ENCODE measurements around the gene DRAXIN.

- TF ChIP-seq, protein P1, sequence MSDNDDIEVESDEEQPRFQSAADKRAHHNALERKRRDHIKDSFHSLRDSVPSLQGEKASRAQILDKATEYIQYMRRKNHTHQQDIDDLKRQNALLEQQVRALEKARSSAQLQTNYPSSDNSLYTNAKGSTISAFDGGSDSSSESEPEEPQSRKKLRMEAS (IDR thresholded peaks at IDR 0.05) = no peak
- no peak for TF ChIP-seq RAD21 (IDR thresholded peaks at IDR 0.05; ENCODE audit: low read depth)
- TF ChIP-seq, protein P2, sequence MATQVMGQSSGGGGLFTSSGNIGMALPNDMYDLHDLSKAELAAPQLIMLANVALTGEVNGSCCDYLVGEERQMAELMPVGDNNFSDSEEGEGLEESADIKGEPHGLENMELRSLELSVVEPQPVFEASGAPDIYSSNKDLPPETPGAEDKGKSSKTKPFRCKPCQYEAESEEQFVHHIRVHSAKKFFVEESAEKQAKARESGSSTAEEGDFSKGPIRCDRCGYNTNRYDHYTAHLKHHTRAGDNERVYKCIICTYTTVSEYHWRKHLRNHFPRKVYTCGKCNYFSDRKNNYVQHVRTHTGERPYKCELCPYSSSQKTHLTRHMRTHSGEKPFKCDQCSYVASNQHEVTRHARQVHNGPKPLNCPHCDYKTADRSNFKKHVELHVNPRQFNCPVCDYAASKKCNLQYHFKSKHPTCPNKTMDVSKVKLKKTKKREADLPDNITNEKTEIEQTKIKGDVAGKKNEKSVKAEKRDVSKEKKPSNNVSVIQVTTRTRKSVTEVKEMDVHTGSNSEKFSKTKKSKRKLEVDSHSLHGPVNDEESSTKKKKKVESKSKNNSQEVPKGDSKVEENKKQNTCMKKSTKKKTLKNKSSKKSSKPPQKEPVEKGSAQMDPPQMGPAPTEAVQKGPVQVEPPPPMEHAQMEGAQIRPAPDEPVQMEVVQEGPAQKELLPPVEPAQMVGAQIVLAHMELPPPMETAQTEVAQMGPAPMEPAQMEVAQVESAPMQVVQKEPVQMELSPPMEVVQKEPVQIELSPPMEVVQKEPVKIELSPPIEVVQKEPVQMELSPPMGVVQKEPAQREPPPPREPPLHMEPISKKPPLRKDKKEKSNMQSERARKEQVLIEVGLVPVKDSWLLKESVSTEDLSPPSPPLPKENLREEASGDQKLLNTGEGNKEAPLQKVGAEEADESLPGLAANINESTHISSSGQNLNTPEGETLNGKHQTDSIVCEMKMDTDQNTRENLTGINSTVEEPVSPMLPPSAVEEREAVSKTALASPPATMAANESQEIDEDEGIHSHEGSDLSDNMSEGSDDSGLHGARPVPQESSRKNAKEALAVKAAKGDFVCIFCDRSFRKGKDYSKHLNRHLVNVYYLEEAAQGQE (IDR thresholded peaks at IDR 0.05; ENCODE audit: low read depth) = no peak
- TF ChIP-seq TAF1 (IDR thresholded peaks at IDR 0.05; ENCODE audit: low read depth) = no peak
- TF ChIP-seq YY1 (IDR thresholded peaks at IDR 0.05; ENCODE audit: low read depth) = no peak
- TF ChIP-seq EP300 (IDR thresholded peaks at IDR 0.05; ENCODE audit: borderline replicate concordance) = no peak
- TF ChIP-seq CREB1 (IDR thresholded peaks at IDR 0.05; ENCODE audit: low read depth) = no peak
- no peak for TF ChIP-seq CEBPB (IDR thresholded peaks at IDR 0.05)
- no peak for TF ChIP-seq TEAD4 (IDR thresholded peaks at IDR 0.05)
Observed at GRCh38 chr1:11751087-11751486, 59.6 kb downstream of the DRAXIN start.

Data from Ishikawa (cell line).